Ovary (tissue), 3 donors: ENCODE data around the gene DYNAP.

Source experiments
- EP300 ChIP-seq: sonication (generic); formaldehyde crosslinking; IDR thresholded peaks from one replicate; pipeline ENCODE4 v1.6.1; 2017; ENCODE audit warnings: antibody characterized with exemption
- POLR2A ChIP-seq: fragments of 450-650 bp; IDR thresholded peaks from one replicate; pipeline ENCODE4 v1.6.1; 2017; ENCODE audit warnings: antibody characterized with exemption, mild to moderate bottlenecking, moderate library complexity
- TF ChIP-seq, protein P1 (sequence below), 3 donors: fragments of 450-650 bp in 2 of 3; fragments of 200-600 bp in 1 of 3; IDR thresholded peaks; one replicate each; pipeline versions ENCODE4 v1.5.1 to v1.8.0; 2016 to 2022; ENCODE audit warnings: antibody characterized with exemption in 3 of 3, mild to moderate bottlenecking in 1 of 3
- donor health status: DM: no; HTN: no; CAD: no.

DNA sequence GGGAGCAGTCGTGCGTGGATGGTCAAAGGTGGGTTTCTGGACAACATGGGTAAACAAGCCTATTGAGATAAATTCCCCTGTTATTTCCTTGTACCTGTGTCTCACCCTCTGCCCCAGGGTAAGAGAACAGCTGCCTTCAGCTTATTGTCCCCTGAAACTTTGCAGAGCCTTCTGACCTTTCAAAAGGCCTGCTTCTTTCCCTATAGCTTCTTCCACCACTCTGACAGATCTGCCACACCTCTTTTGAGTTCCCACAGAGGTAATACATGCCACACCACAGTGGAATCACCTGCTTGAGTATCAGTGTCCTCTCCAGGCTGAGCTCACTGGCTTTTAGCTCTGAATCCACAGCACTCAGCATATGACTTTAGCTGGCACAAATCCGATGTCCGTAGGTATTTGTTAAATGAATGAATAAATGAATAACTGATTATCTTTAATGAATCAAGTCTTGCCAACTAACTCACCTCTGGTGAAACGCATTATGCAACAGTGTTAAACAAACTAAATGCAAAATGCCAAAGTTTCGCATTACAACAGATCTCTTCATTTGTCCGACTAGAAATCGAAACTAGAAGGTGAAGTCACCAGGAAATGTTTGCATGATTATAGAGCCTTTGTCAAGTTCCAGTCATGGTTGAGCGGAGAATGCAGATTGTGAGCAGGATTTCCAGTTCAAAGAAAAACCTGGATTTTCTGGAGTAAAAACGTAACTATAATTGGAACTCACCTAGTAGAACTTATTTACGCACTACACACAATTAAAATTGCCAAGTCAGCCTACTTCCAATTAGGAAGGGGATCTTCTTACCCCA, 16.4 kb downstream of the DYNAP start:
- TF ChIP-seq POLR2A, result no peak
- TF ChIP-seq, protein P1, sequence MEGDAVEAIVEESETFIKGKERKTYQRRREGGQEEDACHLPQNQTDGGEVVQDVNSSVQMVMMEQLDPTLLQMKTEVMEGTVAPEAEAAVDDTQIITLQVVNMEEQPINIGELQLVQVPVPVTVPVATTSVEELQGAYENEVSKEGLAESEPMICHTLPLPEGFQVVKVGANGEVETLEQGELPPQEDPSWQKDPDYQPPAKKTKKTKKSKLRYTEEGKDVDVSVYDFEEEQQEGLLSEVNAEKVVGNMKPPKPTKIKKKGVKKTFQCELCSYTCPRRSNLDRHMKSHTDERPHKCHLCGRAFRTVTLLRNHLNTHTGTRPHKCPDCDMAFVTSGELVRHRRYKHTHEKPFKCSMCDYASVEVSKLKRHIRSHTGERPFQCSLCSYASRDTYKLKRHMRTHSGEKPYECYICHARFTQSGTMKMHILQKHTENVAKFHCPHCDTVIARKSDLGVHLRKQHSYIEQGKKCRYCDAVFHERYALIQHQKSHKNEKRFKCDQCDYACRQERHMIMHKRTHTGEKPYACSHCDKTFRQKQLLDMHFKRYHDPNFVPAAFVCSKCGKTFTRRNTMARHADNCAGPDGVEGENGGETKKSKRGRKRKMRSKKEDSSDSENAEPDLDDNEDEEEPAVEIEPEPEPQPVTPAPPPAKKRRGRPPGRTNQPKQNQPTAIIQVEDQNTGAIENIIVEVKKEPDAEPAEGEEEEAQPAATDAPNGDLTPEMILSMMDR (IDR thresholded peaks at IDR 0.05), result no peak
- TF ChIP-seq EP300, result no peak
